GM12878 (cell line): ENCODE measurements around the gene AFAP1. TPM values are rescaled to one million over a fixed set of nuclear protein-coding genes. Genes with fewer than 3 reads are reported as not detected.

Experiments used
- CREM ChIP-seq: IDR thresholded peaks from 2 replicates; pipeline ENCODE4 v1.6.1; 2014; ENCODE audit warnings: antibody characterized with exemption, low read depth
- POU2F2 ChIP-seq: IDR thresholded peaks from 3 replicates; pipeline ENCODE4 v1.6.1; 2011; ENCODE audit warnings: low read depth, mild to moderate bottlenecking, low read length, borderline replicate concordance
- SREBF2 ChIP-seq: IDR thresholded peaks from 2 replicates; pipeline ENCODE4 v1.6.1; 2012; ENCODE audit warnings: mild to moderate bottlenecking, low read length
- polyA plus RNA-seq, 11 experiments: library from polyadenylated mRNA; depleted of rRNA in 4 of 11; unstranded in 6 of 11; stranded (reverse) in 5 of 11; fragments of >200 nt; fragmentation: Nextera tagmentation in 4 of 11; fragmentation: Illumina TruSeq in 1 of 11; extraction: Ambion mirVana in 4 of 11; extraction: Trizol in 1 of 11; gene quantifications; 1 replicate in 1 of 11; 2 replicates in 10 of 11; pipeline versions ENCODE4 v1.2.1 to v1.2.3, GENCODE V29; 2011 to 2016; ENCODE audit warnings: inconsistent platforms in 2 of 11, missing spikeins in 2 of 11, low read depth in 1 of 11
- total RNA-seq, 4 experiments: library from RNA; depleted of rRNA in 3 of 4; stranded (reverse); fragments of >200 nt in 3 of 4; fragmentation: Illumina TruSeq in 1 of 4; extraction: Trizol in 1 of 4; gene quantifications; 2 replicates each; pipeline versions ENCODE4 v1.2.1 to v1.2.3, GENCODE V29; 2013 to 2021
- TF ChIP-seq, protein P1 (sequence below): fragments of 450-650 bp; IDR thresholded peaks from 2 replicates; pipeline ENCODE4 v1.6.1; 2018; ENCODE audit warnings: borderline replicate concordance, mild to moderate bottlenecking; ENCODE audit not compliant: partially characterized antibody

AFAP1 gene
- total and polyA plus RNA-seq, 10 of the 15 experiments (the other 5 are each of a cell fraction or from before 2014, with no cell fraction given): 0.02 to 0.23 (median 0.09) TPM; not detected in 1

DNA sequence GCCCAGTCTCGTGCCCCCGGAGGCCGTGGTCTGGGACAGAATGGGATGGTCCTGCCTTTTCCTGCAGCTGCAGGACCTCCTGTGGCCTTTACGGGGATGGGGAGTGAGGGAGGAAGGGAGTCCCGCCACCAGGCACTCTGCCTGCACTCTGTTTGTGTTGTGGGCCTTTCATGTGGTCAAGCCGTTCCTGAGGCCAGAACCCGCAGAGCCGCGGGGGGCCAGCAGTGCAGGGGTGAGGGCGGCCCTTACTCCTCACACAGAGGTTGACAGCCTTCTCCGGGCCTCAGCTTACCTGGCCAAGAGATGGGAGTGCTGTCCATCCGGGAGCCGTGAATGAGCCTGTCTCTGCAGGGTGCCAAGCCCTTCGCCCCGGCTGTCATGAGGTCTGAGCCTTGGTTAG lies 230.7 kb downstream of the AFAP1 start (continued):
- TF ChIP-seq, protein P1, sequence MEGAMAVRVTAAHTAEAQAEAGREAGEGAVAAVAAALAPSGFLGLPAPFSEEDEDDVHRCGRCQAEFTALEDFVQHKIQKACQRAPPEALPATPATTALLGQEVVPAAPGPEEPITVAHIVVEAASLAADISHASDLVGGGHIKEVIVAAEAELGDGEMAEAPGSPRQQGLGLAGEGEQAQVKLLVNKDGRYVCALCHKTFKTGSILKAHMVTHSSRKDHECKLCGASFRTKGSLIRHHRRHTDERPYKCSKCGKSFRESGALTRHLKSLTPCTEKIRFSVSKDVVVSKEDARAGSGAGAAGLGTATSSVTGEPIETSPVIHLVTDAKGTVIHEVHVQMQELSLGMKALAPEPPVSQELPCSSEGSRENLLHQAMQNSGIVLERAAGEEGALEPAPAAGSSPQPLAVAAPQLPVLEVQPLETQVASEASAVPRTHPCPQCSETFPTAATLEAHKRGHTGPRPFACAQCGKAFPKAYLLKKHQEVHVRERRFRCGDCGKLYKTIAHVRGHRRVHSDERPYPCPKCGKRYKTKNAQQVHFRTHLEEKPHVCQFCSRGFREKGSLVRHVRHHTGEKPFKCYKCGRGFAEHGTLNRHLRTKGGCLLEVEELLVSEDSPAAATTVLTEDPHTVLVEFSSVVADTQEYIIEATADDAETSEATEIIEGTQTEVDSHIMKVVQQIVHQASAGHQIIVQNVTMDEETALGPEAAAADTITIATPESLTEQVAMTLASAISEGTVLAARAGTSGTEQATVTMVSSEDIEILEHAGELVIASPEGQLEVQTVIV: no peak
- no peak for TF ChIP-seq SREBF2
- TF ChIP-seq POU2F2: no peak
- TF ChIP-seq CREM: no peak
- TF ChIP-seq, all 136 proteins: peak for 0

Other genes with a start within 250 kb of the AFAP1 start
- not detected in 2 replicates for gene ABLIM2, start 219.0 kb upstream of the AFAP1 start, total RNA-seq (2014; rRNA removed)
- not detected in 2 replicates for gene ABLIM2, start 219.0 kb upstream of the AFAP1 start, total RNA-seq (2014; rRNA removed; fragmentation: Illumina TruSeq; extraction: Trizol)
- 0.15 TPM in 1 of 2 replicates, not detected in the other for gene ABLIM2, start 219.0 kb upstream of the AFAP1 start, total RNA-seq (2021)
- 0.04 and 0.05 TPM in 2 replicates for gene ABLIM2, start 219.0 kb upstream of the AFAP1 start, polyA plus RNA-seq (2011; rRNA removed)
- 0.33 TPM in 1 of 2 replicates, not detected in the other for gene ABLIM2, start 219.0 kb upstream of the AFAP1 start, polyA plus RNA-seq (2014; fragmentation: Illumina TruSeq; extraction: Trizol)
- under 1 TPM in 1 of 2 experiments, not detected in 1; 0.03 TPM for gene ABLIM2, start 219.0 kb upstream of the AFAP1 start, polyA plus RNA-seq (2014; fragmentation: Nextera tagmentation; extraction: Ambion mirVana)
- gene ABLIM2, start 219.0 kb upstream of the AFAP1 start, polyA plus RNA-seq (2014; rRNA removed): not detected in 2 replicates
- gene ABLIM2, start 219.0 kb upstream of the AFAP1 start, polyA plus RNA-seq (2016; fragmentation: Nextera tagmentation; extraction: Ambion mirVana): not detected